Stimulated activated CD4-positive, alpha-beta T cell treated with anti-CD3 and anti-CD28 coated beads, Interleukin-1b, Interleukin-23, amount 100 ng/mL, for 24 hours (primary cell): ENCODE data around the gene CHORDC1.
"Not testable (repeated sequence)": the region's sequence is repeated elsewhere in the genome, so short reads cannot be mapped to it uniquely, and the experiment has no call there.

Experiments used
- DNase-seq, 4 experiments: peaks; one replicate each; pipeline ENCODE4 v3.0.0-alpha.2; 2020; ENCODE audit warnings: low read depth in 4 of 4, low spot score in 1 of 4

Gene CHORDC1

DNA sequence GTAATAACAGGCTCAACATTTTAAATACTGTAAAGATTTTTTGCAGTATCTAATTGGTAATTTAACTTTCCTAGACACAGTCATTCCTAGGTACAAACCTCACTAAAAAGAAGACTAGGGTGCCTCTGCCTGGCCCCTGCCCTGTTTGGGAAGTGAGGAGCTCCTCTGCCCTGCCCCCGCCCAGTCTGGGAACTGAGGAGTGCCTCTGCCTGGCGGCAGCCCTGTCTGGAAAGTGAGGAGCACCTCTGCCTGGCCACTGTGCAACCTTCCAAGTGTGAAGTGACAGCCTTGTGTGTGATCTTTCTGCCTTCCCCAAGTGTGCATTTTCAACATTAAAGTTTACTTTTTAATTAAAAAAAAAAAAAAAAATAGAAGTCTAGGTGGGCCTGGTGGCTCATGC lies 4.2 kb downstream of the CHORDC1 start:
- DNase-seq = no peak

DNA sequence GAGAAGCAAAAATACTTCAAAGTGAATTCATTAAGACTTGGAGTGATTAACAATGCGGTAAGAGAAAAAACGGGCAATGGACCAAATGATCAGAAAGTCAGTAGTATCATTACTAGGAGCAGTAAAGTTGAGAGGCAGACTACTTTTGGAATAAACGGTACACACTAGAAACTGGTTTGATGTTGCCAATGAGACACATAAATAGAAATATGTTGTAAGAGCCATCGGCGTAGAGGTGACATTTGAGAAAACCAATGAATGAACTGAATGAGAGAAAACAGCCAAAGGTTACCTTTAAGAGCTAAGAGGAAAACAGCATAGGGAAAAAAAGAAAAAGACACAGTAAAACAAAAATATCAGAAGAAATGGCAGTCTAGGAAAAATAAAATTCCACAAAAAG lies 6.2 kb downstream of the CHORDC1 start:
- DNase-seq = no peak

DNA sequence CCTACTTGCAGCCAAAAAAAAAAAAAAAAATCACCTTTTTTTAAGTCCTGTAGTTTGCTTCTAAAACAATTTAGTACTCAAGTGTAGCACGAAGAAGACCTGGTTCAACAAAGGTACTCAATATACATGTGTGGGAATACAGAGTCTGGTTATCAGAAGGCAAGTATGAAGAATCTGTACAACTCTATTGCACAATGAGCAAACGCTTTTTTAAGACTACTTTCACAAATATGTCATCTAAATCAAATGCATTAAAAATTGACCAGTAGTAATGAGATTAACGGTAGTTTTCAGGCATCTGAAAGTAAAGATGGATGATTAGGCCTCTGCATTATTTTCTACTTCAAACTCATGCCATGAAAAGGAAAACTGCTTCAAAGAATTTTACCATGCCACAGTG lies 9.5 kb downstream of the CHORDC1 start:
- no peak for DNase-seq

DNA sequence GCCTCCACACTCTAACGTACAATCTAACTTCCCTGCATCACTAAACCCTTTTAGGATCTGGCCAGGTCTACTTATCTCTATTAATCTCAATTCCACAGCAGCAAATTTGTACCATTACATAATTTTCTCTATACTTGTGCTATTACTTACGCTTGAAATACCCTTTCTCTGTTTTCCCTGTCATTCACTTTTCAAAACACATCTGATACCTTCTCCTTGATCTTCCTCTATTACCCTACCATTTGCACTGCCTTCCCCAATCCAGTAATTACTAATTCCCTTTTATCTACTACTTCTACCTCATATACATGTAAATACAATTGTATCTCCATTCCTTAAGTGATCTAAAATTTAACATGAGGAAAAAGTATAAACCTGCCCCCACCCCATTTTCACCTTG lies 14.0 kb downstream of the CHORDC1 start:
- no peak for DNase-seq

DNA sequence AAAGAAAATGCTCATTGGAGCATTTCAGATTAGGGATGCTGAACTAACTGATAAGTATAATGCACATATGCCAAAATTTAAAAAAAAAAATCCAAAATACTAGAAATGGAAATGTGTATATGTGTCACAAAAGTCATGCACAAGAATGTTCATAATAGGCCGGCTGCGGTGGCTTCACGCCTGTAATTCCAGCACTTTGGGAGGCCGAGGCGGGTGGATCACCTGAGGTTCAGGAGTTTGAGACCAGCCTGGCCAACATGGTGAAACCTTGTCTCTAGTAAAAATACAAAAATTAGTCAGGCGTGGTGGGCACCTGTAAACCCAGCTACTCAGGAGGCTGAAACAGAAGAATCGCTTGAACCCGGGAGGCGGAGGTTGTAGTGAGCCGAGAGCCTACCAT lies 14.9 kb downstream of the CHORDC1 start:
- DNase-seq = not testable (repeated sequence)

DNA sequence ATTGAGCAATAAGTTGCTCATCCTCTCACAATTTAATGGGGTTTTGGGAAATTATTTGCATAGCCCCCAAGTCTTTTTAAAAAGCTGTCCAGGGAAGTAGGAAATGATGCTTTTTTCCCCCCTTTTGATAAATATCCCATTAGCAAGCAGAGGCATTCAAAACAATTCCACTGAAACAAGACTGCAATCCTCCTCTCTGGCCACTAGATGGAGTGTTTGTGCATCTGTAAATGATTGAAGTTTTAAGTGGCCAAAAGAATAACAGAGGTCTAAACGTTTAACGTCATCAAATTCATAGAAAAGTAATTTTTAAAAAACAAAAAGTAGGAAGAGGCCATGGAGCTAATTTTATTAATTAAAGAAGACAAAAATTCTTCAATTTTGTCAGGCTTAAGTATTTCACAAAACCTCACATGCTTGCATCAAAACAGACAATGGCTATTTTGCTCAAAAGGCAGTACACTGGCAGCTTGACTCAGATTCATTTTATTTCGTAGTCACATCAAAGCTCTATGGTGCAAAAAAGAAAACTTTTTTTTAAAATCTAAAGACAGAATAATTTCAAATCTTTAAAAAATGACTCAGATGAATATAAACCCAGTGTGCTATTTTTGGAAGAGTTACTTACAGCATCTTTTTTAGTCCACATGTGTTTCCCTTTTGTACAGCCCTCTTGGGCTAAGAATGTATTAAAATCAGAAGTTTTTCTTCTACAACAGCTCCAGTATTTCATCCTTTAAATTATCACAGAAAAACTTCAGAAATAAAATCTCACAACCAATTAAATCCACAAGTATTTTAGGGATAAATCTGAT lies 17.8 kb downstream of the CHORDC1 start:
- no peak for DNase-seq

DNA sequence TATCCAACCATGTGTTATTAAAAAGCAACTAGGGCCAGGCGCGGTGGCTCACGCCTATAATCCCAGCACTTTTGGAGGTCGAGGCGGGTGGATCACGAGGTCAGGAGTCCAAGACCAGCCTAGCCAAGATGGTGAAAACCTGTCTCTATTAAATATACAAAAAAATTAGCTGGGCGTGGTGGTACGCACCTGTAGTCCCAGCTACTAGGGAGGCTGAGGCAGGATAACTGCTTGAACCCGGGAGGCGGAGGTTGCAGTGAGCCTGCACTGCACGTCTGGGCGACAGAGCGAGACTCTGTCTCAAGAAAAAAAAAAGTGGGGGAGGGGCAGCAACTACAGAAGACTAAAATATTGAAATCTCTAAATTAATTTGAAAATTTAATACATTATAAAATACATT lies 18.4 kb downstream of the CHORDC1 start:
- DNase-seq = no peak

DNA sequence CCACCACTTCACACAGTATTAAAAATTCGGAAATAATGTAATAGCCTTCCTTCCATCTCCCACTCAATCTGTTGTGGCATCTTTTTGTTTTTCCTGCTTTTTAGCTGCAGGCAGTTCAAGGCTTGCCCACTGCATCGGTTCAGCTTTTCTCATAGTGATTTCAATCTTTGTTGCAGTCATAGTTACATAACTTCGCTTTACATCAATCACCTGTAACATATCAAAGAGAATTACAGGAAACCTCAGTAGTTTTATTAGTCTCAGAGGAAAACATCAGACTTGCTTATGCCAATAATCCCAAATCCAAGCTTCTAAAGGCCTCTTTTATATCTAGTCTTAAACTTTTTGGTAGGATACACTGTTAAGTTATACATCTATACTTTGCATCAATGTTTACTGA lies 20.5 kb downstream of the CHORDC1 start:
- no peak for DNase-seq

DNA sequence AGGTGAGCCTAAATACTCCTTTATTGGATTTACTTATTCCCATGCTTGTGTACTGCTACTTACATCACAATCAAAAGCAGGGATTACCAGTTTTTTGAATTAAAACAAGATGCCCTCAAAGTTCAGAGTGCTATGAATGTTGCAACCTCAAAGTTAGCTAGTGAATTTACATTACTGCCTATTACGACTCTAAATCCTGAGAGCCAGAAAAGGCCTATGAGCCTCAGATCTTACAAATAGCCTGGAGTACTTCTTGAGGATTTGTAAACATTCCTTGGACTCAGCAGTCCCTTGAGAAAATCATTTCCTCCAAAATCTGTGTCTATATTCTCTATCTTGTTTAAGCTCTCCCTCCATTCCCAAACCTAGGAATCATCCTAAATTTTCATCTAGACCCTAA lies 25.5 kb downstream of the CHORDC1 start:
- no peak for DNase-seq

DNA sequence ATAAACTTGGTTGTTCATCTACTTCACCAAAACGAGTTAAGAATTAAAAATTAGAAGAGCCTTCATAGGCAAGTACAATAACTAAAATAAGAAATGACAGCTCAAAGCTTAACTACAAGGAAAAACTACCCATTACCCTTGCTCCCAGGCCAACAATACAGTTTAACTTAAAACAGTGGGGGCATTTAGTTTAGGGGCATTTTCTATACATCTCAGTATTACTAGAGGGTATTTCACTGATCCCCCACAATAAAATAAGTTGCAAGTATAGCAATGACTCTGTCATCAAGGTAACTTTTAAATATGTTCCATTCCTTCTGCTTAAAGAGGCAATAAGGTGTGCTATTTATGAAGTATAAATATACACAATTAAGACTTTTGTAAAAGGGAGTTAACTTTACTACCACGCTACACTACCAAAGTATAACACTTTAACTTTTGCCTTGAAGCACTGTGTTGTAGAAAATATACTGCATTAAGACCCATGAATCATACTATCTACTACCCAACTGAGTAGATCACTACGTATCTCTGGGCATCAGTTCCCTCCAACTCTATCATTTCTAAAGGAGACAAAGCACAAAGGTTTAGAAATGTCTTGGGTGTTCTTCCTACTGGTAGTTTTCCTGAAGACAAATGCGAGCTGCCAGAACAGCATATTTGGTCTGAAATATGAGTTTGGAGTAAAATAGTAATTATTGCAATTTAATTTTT lies 29.8 kb downstream of the CHORDC1 start:
- no peak for DNase-seq

DNA sequence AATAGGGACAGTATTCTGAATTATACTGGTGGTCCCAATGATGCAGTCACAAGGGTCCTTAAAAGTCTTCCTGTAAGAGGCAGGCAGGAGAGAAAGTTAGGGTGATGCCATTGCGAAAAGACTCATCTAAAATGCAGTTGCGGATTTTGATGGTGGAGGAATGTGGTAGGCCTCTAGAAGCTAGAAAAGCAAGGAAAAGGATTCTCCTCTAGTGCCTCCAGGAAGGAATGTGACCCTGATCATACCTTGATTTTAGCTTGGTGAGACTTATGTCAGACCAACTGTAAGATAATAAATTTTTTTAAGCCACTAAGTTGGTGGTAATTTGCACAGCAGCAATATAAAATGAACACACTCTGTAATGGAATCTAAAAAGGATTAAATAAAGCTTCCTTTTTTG lies 33.8 kb downstream of the CHORDC1 start:
- no peak for DNase-seq

DNA sequence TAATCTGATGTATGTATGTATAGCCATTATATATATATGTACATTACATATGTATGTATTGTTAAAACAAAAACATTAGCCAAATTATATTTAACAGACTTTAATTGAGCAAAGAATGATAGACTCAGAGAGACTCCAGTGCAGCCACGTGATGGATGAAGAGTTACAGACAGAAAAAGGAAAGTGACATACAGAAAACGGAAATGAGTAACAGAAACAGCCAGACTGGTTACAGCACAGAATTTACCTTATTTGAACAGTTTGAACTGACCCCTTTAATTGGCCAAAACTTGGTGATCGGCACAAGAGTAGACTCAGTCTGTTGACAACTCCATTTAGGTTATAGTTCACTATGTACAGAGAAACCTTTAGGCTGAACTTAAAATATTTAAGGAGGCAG lies 35.0 kb downstream of the CHORDC1 start:
- DNase-seq = no peak

DNA sequence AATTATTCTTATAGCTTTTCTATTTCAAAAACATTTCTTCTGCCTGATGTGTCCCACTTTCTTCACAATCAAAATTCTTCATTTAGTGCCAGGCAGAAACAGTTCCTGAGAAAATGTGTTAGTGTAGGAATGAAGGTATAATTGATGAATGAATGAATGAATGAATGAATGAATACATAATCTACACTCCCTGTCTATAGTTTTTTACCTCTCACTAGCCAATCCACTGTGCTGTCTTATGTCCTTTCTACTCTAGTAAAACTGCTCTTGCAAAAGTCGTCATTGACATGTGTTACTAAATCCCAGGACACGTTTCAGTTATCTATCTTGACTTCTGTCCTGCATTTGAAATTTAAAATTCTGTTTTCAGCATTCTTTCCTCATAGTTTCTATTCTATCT lies 42.9 kb downstream of the CHORDC1 start:
- DNase-seq = no peak

DNA sequence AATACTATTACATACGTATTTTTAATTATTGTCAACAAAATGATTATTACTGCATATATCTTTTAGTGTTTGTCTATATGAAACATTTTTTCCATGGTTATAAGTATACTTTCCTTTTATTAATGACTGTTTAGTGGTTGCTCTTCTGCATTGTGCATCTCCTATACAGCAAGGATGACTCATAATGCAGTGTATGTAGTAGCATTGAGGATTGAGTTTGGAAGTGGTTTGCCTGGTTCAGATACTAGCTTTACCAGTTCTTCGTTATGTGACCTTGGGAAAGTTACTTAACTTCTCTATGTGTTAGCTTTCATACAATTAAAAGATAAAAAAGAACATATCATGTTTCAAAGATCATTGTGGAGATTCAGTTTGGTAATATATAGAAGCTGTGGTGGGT lies 44.1 kb downstream of the CHORDC1 start:
- DNase-seq = no peak

DNA sequence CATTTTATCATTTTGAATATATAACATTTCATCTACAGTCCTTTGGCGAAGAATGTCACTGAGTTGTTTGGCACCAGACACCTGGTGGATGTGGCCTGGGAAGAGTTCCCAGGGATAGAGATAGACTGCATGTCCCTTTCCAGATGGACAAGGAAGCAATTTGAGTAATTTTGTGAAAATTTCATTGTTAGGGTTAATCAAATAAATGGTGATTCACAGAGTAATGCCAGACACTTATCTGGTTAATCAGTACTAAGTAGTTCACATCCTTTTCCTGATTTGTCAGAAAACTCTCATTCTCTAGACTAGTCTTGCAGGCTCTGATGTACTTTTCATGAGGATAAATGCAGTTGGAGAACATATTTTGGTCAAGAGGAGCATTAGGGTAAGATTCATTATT lies 46.8 kb downstream of the CHORDC1 start:
- no peak for DNase-seq

DNA sequence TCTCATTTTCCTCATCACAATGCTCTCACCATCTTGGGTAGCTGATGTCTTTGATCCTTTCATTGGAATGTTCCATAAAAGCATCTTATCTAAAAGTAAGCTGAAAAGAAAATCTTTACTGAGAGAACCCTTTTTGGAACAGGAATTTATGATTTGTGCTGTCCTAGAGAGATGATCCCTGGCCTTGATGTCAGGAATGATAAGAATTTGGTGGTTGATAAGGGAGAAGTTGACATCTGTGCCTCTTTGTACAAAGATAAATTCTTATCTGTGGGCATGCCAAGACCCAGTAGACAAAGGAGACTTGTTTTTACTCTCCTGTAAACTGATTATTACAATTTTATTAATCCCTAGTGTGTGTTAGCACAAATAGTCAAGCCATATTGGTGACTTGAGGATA lies 51.5 kb downstream of the CHORDC1 start:
- DNase-seq = no peak

DNA sequence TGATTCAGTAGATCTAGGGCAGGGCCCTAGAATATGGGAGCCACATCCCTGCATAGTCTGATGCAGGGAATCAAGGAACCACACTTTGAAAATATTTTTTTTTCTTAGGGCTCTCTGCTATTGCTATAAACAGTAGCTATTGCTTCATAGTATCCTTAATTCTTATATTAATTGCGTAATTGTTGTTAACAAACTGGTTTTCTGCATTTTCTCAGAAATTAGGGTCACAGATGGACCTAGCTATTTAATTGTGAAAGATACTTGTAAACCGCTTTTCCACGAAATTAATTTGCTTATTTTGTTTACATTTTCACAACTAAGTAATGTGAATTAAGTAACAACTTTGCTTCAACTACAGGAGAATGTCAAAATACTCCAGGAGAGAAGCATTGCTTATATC lies 54.3 kb downstream of the CHORDC1 start:
- DNase-seq = no peak

DNA sequence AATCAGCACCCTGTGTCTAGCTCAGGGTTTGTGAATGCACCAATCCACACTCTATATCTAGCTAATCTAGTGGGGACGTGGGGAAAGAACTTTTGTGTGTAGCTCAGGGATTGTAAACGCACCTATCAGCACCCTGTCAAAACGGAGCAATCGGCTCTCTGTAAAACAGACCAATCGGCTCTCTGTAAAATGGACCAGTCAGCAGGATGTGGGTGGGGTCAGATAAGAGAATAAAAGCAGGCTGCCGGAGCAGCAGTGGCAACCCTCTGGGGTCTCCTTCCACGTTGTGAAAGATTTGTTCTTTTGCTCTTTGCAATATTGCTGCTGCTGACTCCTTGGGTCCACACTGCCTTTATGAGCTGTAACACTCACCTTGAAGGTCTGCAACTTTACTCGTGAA lies 55.1 kb downstream of the CHORDC1 start:
- not testable (repeated sequence) for DNase-seq

DNA sequence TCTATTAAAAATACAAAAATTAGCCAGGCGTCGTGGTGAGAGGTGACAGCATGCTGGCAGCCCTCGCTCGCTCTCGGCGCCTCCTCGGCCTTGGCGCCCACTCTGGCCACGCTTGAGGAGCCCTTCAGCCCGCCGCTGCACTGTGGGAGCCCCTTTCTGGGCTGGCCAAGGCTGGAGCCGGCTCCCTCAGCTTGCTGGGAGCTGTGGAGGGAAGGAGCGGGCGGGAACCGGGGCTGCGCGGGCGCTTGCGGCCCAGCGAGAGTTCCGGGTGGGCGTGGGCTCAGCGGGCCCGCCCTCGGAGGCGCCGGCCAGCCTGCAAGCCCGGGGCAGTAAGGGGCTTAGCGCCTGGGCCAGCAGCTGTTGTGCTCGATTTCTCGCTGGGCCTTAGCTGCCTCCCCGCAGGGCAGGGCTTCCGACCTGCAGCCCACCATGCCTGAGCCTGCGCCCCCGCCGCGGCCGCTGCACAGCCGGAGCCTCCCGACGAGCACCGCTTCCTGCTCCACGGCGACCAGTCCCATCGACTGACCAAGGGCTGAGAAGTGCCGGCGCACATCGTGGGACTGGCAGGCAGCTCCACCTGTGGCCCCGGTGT lies 55.8 kb downstream of the CHORDC1 start:
- DNase-seq = not testable (repeated sequence)
